Skin epidermis (tissue), 12 donors: ENCODE data around the gene CNST.

Experiments used
- H3K27ac ChIP-seq, 21 experiments: fragments of 200-600 bp; sonication (generic) in 11 of 21; one replicate each; pipeline ENCODE4 v1.5.0; 2020; ENCODE audit warnings: mild to moderate bottlenecking in 3 of 21, inconsistent platforms in 2 of 21, moderate library complexity in 2 of 21
- H3K4me3 ChIP-seq, 7 experiments: fragments of 200-600 bp; sonication (generic) in 2 of 7; one replicate each; pipeline ENCODE4 v1.5.0; 2020; ENCODE audit warnings: inconsistent platforms in 2 of 7, mild to moderate bottlenecking in 2 of 7, moderate library complexity in 1 of 7

CNST gene

DNA sequence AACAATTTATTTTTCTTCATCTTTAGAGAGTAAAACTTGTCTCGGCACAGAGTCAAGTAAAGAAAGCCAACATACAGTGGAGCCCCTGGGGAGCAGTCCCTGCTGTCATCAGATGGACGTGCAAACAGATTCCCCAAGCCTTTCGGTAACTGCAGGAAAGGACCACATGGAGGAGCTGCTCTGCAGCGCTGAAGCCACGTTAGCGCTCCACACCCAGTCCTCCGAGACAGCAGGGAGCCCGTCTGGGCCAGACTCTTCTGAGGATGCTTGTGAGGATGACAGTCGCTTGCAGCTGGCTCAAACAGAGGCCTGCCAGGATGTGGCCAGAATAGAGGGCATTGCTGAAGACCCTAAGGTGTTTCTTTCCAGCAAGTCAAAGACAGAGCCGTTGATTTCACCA is 80.9 kb downstream of the CNST start:
- no peak overlapping the region for H3K4me3 ChIP-seq
- peak overlapping the region in 9 of 21 experiments; percentile 2 to 53 (median 32) for H3K27ac ChIP-seq

DNA sequence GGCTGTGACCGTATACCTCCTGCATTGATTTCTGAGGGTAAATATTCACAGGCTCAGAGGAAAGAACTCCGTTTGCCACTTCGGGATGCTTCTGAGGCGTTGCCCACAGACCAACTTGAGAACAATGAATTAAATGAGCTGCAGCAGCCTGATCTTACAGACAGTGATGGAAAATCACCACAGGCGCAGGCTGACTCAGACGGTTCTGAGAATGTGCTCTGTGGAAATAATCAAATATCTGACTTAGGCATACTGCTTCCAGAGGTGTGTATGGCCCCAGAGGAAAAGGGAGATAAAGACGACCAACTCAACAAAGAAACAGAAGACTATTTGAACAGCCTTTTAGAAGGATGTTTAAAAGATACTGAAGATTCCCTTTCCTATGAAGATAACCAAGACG is 81.3 kb downstream of the CNST start:
- Histone ChIP-seq H3K4me3 (no peak overlapping the region), H3K27ac (peak overlapping the region in 10 of 21 experiments; percentile 2 to 53 (median 31))

DNA sequence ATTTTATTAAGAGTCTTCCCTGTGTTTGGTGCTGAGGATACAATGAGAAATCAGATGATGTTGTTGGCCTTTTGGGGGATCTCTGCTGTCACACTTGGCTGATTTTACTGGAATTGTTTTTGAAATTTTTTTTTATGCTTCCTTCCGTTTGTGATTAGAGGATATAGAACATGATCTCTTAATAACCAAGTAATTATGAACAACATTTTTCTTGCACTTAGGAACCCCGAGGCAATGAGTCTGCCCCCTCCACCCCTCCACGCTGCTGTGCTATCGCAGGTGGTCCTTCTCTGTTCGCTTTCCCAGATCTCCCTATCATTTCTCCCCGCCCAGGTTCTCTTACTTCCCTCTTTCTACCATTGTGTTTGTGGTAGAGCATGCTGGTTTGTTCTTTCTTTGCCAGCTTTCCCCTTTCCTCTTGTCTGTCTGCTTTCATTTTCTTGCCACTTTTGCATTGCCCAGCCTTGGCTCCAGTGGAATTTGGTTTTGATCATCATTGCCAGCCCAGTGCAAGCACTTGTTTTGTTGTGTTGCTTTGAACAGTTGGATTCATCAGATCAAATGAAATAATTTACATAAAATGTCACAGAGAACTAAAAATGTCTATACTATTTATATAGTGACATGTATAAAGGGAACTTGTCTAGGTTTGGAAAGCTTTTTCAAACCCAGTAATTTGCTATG is 84.9 kb downstream of the CNST start:
- Histone ChIP-seq H3K27ac (peak overlapping the region in 1 of 21 experiments; percentile 23), H3K4me3 (no peak overlapping the region)

DNA sequence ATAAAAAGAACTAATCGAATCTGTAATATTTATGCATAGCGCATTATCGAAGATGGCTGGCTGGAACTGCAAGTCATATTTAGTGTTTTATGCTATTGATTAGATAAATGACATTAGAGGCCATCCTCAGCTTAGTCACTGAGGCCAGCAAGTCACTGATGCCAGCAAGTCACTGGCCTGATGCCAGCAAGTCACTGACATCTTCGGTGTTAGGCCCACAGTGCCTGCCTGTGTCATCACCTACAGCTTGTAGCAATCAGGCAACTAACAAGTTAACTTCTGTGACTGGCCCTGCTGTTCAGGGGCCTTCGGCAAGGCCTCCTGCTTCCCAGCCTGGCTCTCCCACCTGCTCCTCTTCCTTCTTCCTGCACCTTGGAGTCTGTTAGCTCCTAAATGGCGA is 92.3 kb downstream of the CNST start:
- no peak overlapping the region for H3K27ac ChIP-seq

DNA sequence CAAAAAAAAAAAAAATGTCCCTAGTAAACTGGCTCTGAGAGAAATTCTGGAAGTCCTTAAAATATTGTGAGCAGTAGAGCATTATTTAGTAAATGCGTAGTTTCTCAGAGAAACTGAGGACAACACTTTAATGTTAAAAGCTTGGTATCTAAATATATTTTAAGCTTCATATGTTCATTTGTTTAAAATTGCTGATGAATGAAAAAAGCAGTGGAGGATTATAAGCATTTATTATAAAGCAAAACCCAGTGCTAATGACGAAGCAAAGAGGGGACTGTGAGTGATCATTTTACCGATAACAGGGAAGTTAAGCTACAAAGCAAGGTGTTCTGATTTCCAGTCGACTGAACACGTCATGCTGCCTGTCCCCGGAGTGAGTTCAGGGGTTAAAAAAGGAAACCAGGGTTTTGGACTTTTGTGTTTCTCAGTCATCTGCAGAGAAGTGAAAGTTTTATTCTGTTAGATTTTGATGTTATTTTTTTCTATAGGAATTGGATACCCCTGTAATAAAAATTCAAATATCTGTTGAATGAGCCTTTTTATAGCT is 93.4 kb downstream of the CNST start:
- Histone ChIP-seq H3K27ac (no peak overlapping the region), H3K4me3 (no peak overlapping the region)

More for the DNA sequence above, 92.3 kb downstream of the CNST start:
- no peak overlapping the region for H3K4me3 ChIP-seq

DNA sequence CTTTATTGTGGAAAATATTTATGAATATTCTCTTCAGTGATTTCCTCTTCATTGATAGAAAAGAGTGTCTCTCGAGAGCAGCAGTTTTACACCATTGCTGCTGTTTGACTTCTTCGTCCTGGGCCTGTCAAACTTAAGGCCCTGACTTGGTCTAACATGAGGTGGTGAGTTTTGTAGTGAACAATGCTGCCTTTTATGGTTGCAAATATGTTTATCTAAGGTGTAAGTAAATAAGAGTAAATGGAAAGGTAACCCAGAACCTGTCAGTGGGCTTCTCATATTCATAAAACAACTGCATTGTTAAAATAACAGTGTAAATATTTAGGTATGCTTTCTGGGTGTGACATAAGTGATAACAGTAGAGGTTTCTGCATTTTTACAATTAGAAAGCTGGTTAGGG is 95.2 kb downstream of the CNST start:
- no peak overlapping the region for H3K27ac ChIP-seq
- no peak overlapping the region for H3K4me3 ChIP-seq

DNA sequence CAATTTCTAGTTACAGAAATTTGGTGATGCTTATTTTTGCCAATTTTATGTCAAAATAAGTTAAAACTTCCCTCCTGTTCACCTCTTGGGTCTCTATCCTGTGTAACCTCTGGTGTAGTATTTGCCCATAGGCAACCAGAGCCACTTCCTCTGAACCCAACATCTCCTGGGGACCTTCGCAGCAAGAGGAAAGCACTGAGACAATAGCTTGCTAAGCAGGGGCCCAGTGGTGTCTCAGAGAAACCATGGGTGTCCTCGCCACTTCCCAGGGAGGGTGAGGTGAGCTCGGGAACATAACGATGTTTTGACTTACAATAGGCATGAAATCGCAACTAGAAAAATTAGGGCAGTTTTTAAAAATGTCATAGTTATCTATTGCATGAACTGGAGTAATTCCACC is 101.5 kb downstream of the CNST start:
- Histone ChIP-seq H3K4me3 (no peak overlapping the region), H3K27ac (no peak overlapping the region)

DNA sequence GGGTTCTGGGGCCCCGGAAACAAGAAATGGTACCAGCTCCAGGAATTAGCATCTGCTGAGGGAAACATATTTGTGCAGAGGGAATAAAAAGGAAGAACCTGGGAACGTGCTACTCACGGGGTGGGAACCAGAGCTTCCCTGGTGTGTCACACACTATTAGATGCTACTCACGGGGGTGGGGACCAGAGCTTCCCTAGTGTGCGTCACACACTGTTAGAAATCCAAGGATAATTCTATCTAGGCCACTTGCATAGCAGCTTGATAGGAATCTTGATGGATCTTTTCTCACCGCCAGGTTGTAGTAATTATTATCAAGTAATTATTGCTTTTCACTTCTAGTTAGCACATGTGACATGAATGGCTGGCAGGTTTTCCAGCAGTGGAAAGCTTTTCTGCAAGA is 103.4 kb downstream of the CNST start:
- no peak overlapping the region for H3K27ac ChIP-seq
- H3K4me3 ChIP-seq = no peak overlapping the region

DNA sequence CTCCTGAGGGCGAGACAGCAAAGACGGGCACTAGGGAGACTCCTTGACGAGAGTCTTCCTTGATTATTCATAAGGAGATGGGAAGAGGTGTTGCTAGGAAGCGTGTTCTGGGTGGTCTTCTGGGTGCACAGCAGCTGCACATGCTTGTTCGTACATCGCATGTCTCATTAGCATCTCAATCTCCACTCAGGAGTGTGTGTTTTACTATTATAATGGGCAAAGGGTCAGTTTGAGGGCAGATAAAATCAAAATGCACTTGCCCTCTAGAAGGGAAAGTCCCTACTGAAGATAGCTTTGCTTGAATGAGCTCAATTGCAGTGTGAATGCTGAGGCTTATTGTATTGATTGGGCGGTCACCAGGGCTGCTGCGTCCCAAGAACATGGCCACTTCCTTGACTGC is 107.8 kb downstream of the CNST start:
- H3K4me3 ChIP-seq = no peak overlapping the region

DNA sequence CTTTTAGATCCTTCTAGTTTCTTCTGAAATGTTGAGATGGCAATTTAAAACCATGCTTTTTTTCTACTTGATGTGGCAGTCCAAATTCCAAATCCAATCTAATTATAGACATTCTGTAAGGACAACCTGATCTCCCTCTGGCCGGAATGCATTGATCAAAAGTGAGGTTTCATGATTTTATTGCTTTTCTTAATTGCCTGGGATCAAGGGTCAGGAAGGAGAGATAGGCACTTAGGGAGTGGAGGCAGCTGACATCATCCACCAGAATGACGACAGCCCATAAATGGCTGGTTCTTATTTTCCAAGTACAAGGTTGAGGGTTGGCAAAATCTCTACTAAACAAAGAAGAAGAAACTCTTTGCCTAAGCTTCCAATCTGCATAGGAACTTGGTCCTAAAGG is 111.6 kb downstream of the CNST start:
- no peak overlapping the region for H3K27ac ChIP-seq

More for the DNA sequence above, 107.8 kb downstream of the CNST start:
- H3K27ac ChIP-seq = no peak overlapping the region

DNA sequence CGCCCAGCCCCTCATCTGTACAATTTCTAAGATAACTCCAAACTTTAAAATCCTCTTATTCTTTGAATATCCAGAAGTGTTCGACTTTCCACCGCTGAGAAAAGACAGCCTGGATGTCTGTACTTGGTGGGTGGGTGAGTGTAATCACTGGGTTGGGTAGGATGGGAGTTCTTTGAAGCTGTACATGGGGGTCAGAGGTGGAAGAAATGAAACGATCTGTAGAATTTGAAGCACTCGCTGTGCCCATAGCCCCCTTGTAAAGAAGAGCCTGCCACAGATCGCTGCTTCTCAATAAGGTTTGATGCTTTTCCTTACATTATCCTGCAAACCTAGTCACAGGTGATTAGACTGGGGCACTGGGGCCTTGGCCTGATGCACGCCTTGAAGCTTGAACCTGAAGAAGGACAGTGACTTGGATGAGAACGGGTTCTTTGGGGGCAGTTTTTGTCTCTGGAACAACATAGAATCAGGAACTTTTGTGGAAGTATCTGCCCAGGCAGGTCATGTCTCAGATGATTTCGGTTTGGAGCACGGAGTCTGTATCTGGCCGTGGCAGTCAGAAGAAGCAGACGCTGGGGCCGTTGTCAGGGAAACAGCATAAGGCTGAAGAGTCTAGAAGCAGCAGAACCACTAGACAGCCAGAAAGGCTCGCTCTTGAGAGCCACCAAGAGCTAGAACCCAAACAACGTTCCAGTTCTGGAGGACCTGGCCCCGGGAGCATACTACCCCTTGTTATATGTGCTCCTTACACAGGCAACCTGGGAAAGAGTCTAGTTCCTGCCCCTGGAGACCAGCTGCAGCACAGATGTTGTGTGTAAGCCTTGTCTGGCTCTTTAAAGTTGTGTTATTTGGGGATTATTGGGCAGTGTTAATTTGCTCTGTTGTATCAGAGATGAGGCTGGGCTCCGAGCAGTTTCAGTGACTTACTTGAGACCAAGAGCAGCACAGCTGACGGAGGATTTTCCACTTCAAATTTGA is 112.8 kb downstream of the CNST start:
- Histone ChIP-seq H3K4me3 (no peak overlapping the region), H3K27ac (no peak overlapping the region)

More for the DNA sequence above, 111.6 kb downstream of the CNST start:
- no peak overlapping the region for H3K4me3 ChIP-seq

DNA sequence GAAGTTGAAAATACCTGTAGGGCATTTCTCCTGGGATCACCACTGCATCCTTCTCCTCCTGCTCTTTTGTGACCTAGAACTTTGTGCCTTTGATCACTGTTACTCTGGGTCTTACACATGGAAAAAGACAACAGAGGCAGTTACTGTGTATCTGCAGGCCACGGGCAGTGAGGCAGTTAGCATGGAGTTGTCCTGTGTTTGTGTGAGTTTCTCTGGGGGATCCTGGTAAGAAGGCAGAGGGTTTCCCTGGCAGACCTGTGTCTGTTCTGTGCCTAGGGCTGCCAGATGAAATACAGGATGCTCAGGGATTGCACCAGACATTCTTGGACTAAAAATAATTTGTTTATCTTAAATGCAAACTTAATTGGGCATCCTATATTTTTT is 113.5 kb downstream of the CNST start:
- no peak overlapping the region for H3K27ac ChIP-seq
- H3K4me3 ChIP-seq = no peak overlapping the region

DNA sequence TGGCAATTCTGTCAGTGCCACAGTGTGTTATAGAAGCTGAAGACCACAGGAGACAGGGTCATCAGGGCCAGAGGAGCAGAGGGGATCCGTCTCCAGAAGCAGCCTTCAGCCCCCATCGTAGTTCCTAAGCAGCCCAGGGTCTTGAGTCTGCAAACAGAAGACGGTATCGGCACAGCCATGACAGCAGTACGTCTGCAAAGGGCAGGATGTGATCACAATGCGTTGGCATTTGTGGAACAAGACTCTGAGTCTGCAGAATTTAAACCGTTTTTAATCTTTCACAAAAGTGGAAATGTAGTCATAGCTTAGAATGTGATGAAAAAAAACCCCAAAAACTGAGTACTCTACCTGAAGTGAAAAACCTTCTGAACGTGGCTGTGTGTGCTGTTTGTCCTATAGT is 113.9 kb downstream of the CNST start:
- no peak overlapping the region for H3K4me3 ChIP-seq
- no peak overlapping the region for H3K27ac ChIP-seq

DNA sequence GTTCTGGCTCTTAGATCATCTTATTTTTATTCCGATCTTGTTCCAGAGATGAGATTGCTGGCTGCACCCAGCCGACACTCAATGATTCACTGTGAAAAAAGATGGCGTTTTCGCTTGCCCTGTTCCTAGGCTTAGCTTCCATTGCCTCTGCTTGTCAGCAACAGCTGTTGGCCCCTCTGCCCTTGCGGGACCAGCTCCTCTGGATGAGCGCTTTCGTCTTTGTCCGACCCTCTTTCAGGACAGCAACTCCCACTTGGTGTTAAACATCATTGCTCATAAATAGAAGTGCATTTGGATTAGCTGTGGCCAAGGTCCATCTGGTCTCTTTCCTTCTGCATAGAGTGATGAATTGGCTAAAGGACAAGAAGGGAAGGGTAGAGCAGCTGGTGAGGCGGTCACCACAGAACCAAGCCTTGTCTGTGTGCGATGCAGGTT is 114.5 kb downstream of the CNST start:
- H3K4me3 ChIP-seq = no peak overlapping the region
- no peak overlapping the region for H3K27ac ChIP-seq

DNA sequence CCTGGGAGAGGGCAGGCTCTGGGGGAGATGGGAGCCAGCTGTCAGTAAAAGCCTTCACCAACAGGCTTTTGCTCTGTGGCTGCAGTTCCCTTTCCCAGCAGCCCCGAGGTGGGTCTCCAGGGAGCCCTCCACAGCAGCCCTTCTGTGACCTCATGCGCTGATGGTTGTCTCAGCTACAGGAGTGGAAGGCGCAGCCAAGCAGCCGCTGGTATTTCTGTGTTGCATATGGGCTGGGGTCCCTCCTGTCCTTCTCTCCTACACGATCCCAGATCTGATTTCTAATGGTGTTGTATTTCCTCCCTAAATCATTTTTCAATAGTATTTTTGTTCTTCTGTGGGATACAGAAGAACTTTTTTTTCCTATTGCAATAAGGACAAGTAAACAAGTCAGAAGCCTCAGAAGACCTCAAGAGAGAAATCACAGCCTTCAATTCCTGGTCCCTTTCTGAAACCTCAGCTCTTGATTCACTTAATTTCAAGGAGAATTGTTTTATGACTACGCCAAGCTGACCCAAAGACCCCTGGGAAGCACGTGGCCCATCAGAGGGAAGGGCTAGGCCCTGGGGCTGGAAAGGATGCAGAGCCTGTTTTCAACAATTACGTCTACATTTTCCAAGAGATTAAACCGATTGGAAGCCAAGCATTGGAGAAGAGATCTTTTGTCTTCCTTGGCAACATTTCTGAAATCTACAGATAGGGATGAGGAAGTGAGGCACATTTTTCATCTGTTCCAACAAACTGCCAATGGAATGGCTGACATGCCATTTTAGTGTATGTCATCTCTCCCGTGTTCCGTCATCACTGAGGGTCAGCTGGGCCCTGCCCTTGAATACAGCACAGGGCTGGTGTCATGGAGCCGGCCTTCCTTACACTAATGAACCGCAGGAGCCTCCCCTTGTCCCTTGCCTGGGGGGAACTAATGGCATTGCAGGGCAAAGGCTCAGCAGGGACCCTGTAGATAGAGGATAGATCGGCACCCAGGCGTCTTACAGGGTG is 115.9 kb downstream of the CNST start:
- H3K4me3 ChIP-seq = no peak overlapping the region
- H3K27ac ChIP-seq = peak overlapping the region in 1 of 21 experiments; percentile 17

DNA sequence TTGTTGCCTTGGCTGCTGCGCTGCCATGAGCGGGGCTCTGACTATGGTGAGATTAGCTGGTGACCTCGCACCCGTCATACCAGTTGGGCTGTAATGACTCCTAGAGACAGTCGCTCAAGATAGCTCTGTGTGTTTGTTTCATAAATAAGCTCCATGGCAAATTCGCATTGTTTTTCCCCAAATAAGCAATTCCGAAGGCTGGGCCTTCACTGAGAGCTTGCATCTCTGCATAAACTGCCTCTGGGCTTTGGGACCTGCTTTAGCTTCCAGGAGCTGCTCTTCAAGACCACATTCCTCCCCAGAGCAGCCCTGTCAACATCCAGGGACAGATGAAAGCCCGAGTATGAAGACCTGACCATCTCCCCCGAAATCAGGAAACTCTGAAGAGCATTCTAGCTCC is 117.3 kb downstream of the CNST start:
- H3K4me3 ChIP-seq = no peak overlapping the region

DNA sequence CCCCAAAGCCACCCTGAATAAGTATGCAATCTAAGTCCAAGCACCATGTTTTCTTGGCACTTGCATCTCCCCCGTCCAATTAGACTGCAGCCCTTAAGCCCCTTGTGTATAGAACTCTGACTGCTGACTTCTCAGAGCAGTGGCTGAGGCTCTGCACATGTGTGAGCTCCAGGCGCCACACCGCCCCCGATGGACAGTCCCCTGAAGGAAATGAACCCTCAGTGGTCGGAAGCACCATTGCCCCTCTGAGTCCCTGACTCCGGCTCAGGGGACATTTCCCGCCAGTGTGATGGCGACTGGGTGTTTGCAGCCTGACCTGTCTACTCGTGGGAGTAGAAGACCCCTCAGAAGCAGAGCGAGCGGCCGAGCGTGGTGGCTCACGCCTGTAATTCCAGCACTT is 120.7 kb downstream of the CNST start:
- Histone ChIP-seq H3K4me3 (no peak overlapping the region), H3K27ac (no peak overlapping the region)

More for the DNA sequence above, 117.3 kb downstream of the CNST start:
- H3K27ac ChIP-seq = no peak overlapping the region

DNA sequence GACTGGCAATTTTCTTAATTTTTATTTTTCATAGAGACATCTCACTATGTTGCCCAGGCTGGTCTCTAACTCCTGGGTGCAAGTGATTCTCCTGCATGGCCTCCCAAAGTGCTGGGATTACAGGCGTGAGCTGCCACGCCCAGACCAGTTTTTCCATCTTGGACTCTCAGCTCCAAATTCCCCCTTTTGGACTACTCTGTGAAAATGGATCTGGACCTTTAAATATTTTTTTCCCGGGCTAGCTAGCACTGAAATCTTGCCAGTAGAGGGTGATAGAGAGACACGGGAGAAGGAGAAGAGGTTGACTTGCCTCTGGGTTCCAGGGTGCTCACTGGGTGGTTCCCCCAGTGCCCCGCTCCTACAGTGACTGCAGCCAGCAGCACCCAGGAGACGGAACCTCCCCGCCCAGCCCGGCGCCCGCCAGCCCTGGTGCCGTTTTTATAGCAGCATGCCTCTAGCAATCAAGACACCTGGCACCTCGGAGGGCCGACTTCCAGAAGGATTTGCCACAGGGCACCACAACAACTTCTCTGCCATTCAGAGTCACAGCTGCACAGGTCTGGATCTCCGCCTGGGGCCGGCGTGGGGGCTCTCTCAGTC is 123.3 kb downstream of the CNST start:
- peak overlapping the region in 2 of 7 experiments; percentile 12 to 19 for H3K4me3 ChIP-seq
- H3K27ac ChIP-seq = no peak overlapping the region

DNA sequence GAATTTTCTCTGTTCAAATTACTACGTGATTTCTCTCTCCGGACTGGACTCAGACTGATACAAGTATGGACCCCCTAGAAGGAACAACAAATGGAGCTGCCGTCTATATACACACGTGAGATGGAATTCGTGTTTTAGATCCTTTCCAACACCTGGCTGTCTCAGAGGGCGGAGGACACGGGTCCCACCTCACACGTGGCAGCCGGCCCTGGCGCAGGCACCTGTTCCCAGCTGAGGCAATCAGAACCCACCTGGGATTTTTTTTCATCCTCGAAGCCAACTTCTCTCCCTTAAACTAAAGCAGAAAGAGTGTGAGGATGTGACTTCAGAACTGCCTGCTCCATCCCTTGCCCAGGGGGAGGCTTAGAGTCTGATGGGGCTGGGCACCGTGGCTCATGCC is 123.8 kb downstream of the CNST start:
- H3K27ac ChIP-seq = no peak overlapping the region
- no peak overlapping the region for H3K4me3 ChIP-seq
